ENCODE measurements around the gene ARAP1.

ARAP1 gene

GRCh38 chr11:72682238-72682857, 69.9 kb downstream of the ARAP1 start:
- no peak for DNase-seq (ENCODE audit: low spot score)

- no peak for DNase-seq (ENCODE audit: low spot score)
Measured at GRCh38 chr11:72681226-72682153, 70.7 kb downstream of the ARAP1 start.

DNA sequence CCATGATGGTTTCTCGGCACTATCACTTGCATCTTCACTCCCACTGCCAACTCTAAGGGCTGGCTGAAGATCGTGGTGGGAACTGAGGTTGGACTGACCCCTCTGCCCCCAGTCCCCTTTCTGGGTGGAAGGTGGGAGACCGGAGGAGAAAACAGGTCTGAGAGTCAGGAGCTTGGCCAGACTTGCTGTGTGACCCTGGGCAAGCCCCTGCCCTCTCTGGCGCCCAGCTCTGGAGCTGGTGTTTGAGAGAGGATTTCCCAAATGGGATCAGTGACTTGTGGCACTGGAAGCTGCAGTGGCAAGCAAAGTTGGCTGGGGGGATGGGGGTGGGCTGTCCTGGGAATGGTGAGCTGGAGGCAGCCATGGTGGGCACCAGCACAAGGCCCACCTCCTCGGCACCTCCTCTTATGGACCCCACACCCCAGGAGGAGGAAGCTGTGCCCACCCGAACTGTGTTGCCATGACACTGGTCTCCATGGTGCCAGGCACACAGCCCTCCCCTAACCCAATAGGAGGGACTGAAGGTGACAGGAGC, 71.5 kb downstream of the ARAP1 start:
- DNase-seq (ENCODE audit: low spot score), result no peak

DNA sequence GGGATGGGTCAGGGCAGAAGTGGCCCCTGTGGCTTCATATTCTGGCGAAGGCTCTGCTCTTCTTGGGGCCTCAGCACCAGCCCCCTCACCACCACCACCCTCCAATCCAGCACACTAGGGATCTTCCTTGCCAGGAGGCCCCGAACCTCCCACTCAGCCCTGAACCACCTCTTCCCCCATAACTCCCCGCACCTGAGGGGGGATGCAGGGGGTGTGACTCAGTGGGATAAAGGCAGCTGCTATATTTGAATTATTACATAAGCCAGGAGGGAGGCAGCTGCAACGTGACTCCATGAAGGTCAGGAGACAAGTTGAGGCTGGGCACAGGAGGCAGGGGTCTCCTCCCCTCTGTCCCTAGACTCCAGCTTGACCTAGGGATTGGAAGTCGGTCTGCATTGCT, 72.3 kb downstream of the ARAP1 start:
- no peak for DNase-seq (ENCODE audit: low spot score)

GRCh38 chr11:72678524-72678923, 73.7 kb downstream of the ARAP1 start:
- no peak for DNase-seq (ENCODE audit: low spot score)

DNA sequence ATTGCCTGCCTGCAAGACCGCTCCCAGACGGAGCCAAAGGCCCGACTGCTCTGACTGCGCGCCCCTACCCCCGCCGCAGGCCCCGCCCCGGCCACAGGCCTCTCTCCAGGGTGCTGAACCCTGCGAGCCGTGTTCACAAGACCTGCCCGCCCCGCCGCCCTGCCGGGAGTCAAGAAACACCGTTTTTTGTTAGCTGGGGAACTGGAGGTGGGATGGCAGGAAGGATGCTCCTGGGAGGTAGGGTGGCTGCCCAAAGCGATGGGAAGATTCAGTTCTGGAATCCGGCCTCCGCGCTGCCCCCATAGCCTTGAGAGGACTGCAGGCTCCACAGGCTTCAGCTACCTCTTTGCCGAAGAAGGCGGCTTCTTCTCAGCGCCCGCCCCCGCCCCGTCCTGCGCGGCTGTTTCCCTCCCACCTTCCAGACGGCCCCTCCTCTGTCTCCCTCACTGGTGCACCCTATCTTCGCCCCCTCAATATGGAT, 75.3 kb downstream of the ARAP1 start:
- peak; percentile 43 for DNase-seq (ENCODE audit: low spot score)

- DNase-seq (ENCODE audit: low spot score), result no peak
Measured at GRCh38 chr11:72675221-72675620, 77.0 kb downstream of the ARAP1 start.

GRCh38 chr11:72673943-72674828, 78.0 kb downstream of the ARAP1 start, which contains the start of gene PDE2A:
PDE2A (minus strand) TSS chr11:72674422; CDS start chr11:72674207, 215 bp downstream.
- no peak for DNase-seq (ENCODE audit: low spot score)

DNA sequence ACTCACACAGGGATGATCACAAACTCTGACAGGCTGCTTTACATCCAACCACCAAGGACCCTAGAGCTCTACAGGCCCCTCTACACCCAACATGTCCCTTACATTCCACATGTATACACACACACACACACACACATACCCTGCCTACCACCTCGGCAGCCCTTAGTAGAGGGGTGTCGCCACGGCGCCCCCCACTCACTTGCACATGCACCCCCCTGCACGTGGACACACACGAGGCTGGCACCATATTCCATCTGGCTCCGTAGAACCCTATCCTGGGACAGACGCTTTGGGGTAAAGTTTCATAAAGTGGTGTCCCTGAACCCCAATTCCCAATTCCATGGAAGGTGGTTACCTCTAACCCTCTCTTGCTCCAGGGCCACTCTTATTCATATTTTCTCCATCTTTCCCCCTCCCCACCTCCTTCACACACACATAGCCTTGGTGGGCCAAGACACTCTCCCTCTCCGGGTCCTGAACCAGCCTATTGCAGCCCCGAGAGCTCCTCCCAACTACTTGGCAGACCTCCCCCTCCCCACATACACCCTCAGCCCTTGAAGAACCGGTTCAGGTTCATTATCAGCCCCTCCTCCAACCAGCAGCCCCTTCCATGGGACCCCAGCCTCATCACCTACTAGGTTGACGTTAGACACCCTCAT, 78.8 kb downstream of the ARAP1 start:
- DNase-seq (ENCODE audit: low spot score), result no peak

GRCh38 chr11:72672597-72673238, 79.5 kb downstream of the ARAP1 start:
- no peak for DNase-seq (ENCODE audit: low spot score)

DNA sequence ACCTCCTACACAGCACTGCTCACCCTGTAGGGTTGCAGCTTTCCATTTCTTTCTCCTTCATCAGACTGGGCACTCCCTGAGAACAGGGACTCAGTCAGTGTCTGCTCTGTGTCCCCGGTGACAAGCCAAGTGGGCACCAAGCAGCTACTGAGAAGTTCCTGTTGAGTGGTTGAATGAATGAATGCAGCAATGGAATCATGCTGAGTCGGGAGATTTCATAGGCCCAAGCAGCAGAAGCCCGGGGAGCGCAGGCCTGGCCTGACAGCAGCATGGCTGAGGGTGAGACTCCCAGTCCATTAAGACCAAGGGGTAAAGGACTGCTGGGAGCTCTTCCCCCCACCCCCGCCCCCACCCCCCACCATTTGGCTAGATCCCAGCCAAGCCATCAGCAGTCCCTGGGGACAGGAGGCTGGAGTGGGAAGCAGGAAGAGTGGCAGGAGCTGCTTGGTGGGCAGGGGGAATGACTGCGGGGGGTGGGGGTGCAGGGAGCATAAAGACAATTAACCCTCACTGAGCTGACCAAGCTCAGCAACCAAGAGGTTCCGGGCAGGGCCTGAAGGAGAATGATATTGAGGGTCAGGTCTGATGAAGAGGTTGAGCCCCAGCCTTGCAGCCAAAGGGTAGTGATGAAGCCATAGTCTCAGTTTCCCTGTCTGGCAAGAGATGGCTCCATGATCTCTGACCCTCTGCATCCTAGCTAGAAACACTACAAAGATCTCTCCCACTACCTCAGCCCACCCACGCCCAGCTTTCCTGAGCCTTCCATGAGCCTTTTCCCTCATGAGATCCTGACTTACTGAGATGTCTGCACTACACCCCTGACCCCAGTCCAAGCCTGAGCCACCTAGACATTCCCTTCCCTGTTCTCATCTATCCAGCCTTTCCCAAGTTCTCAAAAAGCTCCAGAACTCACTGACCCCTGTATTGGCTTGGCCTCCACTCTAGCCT, 80.8 kb downstream of the ARAP1 start:
- no peak for DNase-seq (ENCODE audit: low spot score)

GRCh38 chr11:72670041-72670440, 82.2 kb downstream of the ARAP1 start:
- no peak for DNase-seq (ENCODE audit: low spot score)

DNA sequence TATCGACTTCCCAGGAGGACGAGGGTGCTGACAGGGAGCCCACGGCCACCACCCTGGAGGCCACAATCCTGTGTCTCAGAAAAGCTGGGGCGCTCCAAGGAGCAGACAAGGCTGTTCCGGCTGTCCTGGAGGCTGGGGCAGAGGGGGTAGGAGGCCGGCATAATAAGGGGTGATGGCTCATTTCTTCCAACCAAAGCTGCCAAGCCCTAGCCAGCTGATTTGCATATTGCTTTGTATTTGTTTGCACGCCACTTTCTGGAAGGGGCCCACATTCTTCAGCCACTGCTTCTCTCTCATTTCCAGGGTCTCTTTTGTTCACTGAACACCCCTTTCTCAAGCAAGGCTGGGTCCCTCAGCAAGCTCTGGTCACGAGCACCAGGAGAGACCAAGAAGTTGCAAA, 82.7 kb downstream of the ARAP1 start:
- no peak for DNase-seq (ENCODE audit: low spot score)

DNA sequence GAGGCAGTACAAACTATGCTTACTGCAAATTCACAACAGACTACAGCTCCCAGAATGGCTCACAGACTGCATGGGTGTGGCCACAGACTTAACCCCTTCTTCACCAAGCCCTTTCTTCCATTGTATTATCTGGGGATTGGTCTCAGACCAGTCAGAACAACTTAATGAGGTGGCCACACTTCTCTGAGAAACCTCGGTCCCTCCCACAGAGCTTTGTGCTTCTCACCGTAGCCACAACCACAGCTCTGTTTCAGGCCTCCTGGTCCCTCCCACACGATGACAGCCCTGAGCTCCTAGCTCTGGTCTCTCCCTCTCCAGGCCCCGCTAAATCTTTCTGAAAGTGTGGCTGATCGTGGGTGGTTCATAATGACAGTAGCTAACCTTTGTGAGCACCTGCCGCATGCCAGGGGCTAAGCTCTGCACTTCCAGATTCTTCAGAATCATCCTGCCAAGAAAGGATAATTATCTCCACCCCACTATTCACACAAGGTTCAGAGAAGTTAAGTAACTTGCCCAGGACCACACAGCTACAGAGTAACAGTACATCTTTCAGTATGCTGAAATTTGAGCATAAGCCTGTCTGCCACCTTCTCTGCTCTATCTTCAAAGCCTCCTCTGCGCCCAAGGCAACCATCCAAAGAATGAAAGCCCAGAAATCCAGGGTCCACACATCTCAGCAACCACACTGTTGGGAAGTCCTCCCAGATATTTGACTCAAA, 83.4 kb downstream of the ARAP1 start:
- no peak for DNase-seq (ENCODE audit: low spot score)

GRCh38 chr11:72665911-72666472, 86.2 kb downstream of the ARAP1 start:
- DNase-seq (ENCODE audit: low spot score), result no peak

DNA sequence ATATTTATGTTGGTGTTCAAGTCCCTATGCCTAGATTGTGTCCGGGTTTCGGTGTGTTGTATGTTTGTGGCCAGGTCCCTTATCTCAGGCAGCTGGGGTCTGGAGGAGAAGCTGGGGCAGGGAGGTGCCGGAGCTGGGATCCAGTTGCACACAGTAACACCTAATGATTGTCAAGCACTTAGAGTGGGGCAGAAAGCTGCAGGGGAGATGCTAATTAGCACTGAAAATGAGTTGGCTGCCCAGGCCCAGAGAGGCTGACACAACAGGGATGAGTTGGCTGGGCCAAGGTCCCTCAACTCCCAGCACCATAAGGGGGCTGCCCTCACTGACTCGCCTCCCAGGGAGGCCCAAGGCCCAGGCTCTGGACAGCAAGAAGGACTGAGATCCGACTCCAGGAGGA, 90.2 kb downstream of the ARAP1 start:
- no peak for DNase-seq (ENCODE audit: low spot score)

GRCh38 chr11:72661486-72661885, 90.7 kb downstream of the ARAP1 start:
- DNase-seq (ENCODE audit: low spot score), result no peak

DNA sequence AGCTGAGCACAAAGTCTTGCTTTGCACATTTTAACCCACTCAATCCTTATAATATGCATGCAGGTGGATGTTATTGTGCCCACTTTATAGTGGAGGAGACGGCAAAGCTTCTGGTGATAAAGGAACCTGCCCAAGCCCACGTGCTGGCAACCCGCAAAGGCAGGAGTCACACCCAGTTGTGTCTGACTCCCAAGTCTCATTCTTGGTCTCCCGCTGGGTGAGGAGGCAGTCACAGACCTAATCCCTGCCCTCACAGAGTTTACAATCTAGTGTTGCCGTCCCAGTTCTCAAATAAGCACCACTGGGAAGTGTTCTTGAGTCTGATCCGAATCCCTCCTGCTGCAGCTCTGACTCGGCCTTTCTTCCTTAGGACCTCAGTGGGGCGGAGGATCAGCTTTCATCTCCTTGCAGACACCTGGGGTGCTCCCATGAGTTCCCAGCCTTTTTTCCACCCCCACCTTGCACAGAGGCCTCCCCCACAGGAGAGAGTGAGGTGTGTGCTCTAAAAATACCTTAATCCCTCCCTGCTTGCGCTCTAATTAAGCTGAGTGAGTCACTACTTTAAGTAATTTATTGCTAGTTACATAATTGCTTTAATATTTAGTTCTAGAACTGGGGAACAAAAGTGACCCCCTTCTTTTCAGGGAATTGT, 93.1 kb downstream of the ARAP1 start:
- DNase-seq (ENCODE audit: low spot score), result no peak

Data from CD4-positive, alpha-beta T cell treated with Interleukin-2 at 100 ng/mL for 4 hours (primary cell).